ENCODE measurements around the gene TMEM238.

DNA sequence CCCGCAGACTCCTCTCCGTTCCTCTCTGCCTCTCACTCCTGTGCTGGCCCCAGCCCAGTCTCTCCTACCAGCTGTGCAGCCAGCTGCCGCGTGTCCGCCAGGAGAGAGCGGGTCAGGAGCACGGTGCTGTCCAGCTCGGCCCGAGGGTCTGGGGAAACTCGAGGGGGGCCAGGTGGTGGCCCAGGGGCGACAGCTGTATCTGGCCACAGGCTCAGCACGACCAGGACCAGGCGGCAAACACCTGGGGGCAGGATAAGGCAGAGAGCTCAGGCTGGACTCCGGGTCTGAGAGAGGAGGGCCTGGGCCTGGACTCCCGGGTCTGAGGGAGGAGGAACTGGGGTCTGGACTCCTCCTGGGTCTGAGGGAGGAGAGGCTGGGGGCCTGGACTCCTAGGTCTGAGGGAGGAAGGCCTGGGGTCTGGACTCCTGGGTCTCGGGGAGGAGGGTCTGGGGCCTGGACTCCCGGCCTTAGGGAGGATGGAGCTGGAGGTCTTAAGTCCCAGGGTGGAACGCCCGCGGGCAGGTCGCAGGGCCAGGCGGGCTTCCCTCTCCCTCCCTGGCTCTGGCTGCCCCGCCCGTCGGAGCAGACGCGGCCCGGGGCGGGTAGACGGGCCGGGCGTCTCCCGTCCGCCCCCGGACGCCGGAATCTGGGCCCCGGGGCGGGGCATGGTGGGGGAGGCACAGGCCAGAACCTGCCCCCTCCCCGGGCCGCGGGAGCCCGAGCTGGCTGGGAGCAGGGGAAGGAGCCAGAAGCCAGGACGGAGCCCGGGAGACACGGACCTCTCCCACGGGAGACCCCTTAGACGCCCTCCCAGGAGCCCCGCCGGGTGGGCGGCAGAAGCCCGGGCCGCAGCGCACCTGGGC is 15.2 kb downstream of the TMEM238 start:
- TF ChIP-seq, protein P1, sequence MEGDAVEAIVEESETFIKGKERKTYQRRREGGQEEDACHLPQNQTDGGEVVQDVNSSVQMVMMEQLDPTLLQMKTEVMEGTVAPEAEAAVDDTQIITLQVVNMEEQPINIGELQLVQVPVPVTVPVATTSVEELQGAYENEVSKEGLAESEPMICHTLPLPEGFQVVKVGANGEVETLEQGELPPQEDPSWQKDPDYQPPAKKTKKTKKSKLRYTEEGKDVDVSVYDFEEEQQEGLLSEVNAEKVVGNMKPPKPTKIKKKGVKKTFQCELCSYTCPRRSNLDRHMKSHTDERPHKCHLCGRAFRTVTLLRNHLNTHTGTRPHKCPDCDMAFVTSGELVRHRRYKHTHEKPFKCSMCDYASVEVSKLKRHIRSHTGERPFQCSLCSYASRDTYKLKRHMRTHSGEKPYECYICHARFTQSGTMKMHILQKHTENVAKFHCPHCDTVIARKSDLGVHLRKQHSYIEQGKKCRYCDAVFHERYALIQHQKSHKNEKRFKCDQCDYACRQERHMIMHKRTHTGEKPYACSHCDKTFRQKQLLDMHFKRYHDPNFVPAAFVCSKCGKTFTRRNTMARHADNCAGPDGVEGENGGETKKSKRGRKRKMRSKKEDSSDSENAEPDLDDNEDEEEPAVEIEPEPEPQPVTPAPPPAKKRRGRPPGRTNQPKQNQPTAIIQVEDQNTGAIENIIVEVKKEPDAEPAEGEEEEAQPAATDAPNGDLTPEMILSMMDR (IDR thresholded peaks at IDR 0.05 in 2 of 3, conservative IDR thresholded peaks at IDR 0.05 in 1 of 3; ENCODE audit: control insufficient read depth in 2 of 3, extremely low read depth in 1 of 3, insufficient read depth in 1 of 3, low read depth in 3 of 3, low read length in 3 of 3), result no peak
- TF ChIP-seq, protein P2, sequence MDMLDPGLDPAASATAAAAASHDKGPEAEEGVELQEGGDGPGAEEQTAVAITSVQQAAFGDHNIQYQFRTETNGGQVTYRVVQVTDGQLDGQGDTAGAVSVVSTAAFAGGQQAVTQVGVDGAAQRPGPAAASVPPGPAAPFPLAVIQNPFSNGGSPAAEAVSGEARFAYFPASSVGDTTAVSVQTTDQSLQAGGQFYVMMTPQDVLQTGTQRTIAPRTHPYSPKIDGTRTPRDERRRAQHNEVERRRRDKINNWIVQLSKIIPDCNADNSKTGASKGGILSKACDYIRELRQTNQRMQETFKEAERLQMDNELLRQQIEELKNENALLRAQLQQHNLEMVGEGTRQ (IDR thresholded peaks at IDR 0.05; ENCODE audit: borderline replicate concordance, low read depth, low read length), result no peak
- TF ChIP-seq MXI1 (IDR thresholded peaks at IDR 0.05; ENCODE audit: low read depth, low read length) (no peak), TAF1 (IDR thresholded peaks at IDR 0.05; ENCODE audit: borderline replicate concordance, low read depth, low read length) (no peak), ETV6 (conservative IDR thresholded peaks at IDR 0.05 in 1 of 2, IDR thresholded peaks at IDR 0.05 in 1 of 2; ENCODE audit: borderline replicate concordance in 1 of 2, low read depth in 1 of 2) (no peak), KDM1A (IDR thresholded peaks at IDR 0.05; ENCODE audit: borderline replicate concordance) (no peak), CEBPB (IDR thresholded peaks at IDR 0.05; ENCODE audit: borderline replicate concordance in 1 of 2, low read depth in 2 of 2, low read length in 2 of 2) (no peak), ATF3 (IDR thresholded peaks at IDR 0.05; ENCODE audit: borderline replicate concordance, extremely low read depth, low read depth, low read length) (no peak), SIN3A (IDR thresholded peaks at IDR 0.05; ENCODE audit: low read depth, low read length) (no peak), FOXM1 (IDR thresholded peaks at IDR 0.05; ENCODE audit: low read depth, low read length) (no peak), ZNF24 (IDR thresholded peaks at IDR 0.05) (no peak)
- TF ChIP-seq, protein P3, sequence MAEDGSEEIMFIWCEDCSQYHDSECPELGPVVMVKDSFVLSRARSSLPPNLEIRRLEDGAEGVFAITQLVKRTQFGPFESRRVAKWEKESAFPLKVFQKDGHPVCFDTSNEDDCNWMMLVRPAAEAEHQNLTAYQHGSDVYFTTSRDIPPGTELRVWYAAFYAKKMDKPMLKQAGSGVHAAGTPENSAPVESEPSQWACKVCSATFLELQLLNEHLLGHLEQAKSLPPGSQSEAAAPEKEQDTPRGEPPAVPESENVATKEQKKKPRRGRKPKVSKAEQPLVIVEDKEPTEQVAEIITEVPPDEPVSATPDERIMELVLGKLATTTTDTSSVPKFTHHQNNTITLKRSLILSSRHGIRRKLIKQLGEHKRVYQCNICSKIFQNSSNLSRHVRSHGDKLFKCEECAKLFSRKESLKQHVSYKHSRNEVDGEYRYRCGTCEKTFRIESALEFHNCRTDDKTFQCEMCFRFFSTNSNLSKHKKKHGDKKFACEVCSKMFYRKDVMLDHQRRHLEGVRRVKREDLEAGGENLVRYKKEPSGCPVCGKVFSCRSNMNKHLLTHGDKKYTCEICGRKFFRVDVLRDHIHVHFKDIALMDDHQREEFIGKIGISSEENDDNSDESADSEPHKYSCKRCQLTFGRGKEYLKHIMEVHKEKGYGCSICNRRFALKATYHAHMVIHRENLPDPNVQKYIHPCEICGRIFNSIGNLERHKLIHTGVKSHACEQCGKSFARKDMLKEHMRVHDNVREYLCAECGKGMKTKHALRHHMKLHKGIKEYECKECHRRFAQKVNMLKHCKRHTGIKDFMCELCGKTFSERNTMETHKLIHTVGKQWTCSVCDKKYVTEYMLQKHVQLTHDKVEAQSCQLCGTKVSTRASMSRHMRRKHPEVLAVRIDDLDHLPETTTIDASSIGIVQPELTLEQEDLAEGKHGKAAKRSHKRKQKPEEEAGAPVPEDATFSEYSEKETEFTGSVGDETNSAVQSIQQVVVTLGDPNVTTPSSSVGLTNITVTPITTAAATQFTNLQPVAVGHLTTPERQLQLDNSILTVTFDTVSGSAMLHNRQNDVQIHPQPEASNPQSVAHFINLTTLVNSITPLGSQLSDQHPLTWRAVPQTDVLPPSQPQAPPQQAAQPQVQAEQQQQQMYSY (CRISPR knock-in tag; IDR thresholded peaks at IDR 0.05), result no peak
